ENCODE results near the gene FGFR4.
"Not testable (repeated sequence)": the region's sequence is repeated elsewhere in the genome, so short reads cannot be mapped to it uniquely, and the experiment has no call there.

Gene FGFR4

DNA sequence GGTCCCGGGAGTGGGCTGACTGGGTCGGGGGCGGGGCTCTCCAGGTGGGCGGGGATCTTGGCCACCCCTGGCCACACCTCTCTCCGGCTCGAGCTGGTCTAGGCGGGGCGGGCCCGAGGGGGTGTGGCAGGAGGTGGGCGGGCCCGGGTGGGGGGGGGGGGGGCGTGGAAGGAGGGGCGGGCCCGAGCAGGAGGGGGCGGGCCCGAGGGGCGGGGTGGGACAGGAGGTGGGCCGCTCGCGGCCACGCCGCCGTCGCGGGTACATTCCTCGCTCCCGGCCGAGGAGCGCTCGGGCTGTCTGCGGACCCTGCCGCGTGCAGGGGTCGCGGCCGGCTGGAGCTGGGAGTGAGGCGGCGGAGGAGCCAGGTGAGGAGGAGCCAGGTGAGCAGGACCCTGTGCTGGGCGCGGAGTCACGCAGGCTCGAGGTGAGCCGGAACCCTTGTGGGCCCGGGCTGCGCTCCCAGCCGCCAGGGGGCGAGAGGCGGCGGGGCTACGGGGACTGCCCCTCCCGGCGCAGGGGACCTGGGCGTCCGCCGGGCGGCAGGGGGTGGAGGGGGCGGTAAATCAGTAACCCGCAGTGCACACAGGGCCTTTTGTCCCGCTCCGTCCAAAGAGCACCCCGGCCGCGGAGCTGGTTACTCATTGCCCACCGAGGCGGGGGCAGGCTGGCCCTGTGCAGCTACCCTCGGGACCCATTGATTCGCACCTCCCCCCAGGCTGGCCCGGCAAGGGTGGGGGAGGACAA, at the start of gene FGFR4:
TSS of gene FGFR4 (plus strand) at position 262 of the 744 bp plus-strand sequence. CDS start 2,688 bp downstream, outside the sequence.
- no peak for DNase-seq

DNA sequence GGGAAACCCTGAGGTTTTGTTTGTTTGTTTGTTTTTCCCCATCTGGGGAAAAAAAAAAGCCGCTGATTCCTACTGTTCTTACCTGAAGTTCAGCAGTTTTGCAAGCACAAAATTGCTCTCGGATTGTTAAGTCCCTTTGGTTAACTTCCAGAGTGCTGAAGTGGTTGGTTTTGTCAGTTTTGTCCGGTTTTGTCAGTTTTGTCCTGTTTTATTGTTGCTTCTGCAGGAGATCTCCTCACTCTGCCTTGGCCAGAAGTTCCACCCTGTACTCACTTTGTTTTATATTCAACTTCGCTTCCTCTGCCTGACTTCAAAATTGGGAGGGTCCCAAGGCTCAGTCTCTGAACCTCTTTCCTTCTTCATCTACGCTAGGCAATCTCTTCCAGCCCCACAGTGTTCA, 49.8 kb upstream of the FGFR4 start:
- DNase-seq: no peak

DNA sequence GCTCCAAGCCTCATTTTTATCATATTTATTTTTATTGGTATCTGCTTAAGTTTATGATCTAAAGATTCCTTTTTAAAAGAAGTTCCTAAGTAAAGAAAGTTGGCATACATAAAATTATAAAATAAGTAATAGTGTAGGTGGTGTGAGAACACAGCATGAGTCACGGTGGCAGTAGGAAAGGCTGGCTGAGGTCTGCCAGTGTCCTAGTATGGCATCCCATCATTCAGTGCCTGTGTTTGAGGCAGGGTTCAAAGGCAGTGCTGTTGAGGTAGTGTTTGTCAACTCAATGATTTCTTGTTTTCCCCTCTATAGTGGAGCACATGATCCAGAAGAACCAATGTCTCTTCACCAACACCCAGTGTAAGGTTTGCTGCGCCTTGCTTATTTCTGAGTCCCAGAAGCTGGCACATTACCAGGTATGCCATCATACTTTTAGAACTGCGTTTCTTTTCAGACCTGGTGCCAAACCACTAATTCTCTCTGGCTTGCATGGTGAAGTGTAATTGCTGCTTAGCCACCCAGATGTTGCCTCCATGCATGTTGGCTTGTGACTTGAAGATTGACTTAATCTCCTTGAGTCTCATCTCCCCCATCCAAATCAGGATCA, 45.8 kb upstream of the FGFR4 start:
- DNase-seq: no peak

DNA sequence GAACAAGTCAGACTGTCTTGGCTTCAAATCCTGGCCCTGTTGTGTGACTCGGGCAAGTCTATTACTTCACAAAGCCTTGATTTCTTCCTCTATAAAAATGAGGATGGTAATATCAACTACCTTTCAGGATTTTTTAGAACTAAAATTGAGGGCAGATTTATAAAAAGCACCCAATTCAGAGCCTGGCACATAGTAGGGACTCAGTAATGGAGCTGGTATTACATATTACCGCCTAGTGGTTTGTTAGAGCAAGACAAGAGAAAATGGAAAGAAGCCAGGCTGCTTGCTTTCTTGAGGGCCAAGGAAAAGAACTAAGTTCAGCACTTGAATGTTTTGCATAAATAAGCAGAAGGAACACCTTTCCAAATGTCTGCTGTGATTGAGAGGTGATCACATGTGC, 44.8 kb upstream of the FGFR4 start:
- no peak for DNase-seq

DNA sequence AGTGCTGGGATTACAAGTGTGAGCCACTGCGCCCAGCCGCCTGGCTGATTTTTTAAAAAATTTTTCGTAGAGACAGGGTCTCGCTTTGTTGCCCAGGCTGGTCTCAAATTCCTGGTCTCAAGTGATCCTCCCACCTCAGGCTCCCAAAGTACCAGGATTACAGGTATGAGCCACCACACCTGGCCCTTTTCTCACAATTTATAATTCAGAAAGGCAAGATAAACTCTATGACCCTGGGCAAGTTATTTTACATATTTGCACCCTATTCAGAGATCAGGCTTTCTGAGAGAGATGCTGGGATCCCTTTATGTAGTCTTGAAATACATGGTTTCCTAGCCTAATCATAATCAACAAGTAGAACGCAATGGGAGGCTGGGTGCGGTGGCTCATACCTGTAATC, 43.6 kb upstream of the FGFR4 start:
- DNase-seq: no peak

DNA sequence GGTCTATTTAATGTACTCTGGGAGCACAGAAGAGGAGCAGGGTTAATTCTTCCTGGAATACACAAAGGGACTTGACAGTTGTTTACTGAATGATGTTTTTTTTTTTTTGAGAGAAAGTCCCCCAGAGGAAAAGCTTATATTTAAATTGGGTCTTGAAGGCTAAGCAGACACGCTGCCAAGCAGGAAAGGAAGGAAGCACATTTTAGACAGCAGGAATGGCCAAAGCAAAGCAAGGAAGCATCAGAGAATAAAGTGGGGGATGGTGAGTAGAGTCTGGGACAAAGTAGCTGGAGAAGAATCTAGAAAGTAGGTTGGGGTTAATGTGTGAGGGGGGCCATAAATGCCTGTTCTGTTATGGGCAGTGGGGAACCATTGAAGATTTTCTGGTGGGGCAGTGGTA, 42.8 kb upstream of the FGFR4 start:
- DNase-seq: no peak

DNA sequence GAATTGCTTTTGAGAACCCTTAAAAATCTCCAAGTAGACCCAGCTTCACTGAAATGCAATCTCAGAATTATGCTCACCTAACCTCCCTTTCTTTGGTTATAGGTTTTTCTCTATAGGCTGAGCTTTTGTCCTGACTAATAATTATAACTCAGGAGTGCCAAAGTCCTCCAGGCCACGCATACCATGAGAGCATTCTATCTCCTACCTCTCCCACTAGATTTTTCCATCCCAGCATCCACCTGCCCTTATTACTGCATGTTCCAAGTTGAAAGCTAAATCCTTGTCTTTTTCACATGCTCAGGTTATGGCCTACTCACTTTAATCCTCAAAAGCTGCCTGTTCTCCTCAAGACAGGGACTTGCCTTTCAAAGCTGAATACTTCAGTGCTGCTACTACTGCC, 42.1 kb upstream of the FGFR4 start:
- DNase-seq: no peak

DNA sequence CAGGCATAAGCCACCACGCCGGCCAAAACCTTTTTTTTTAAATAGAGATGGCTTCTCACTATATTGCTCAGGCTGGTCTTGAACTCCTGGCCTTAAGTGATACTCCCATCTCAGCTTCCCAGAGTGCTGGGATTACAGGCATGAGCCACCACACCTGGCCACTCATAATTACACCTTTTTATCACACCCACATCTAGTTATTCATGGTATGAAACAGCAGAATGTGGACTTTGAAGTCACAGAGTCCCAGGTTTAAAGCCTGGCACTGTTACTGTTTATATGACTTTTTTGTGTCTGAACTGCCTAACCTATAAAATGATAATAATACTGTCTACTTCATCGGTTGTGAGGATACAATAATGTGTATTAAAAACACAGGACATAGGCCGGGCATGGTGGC, 41.1 kb upstream of the FGFR4 start:
- no peak for DNase-seq

DNA sequence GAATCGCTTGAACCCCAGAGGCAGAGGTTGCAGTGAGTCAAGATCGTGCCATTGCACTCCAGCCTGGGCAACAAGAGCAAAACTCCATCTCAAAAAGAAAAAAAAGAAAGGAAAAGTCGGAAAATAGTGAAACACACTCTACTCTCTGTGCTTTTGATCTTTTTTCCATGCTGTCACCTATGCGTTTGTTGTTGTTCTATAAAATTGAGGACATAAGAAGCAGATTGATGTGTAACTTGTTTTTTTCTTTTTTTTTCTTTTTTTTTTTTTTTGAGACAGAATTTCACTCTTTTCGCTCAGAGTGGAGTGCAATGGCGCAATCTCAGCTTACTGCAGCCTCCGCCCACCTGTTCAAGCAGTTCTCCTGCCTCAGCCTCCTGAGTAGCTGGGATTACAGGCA, 38.2 kb upstream of the FGFR4 start:
- DNase-seq: not testable (repeated sequence)

DNA sequence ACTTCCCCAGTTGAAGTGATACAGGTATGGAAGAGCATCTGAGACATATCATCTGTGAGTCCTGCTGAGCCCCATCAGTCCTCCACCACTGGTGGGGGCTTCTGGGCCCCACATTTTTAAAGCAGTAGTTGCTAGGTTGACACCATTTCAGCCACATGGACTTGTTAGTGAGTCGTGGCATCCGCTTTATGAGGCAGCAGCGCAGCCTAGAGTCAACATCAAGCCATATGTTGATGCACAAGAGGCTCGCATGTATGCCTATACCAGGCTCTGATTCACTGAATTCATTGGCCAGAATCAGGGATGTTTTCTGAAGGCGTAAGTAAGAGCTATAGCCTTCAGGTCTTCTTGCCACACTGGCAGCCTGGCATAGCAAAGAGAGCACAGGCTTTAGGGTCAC, 37.4 kb upstream of the FGFR4 start:
- DNase-seq: no peak

DNA sequence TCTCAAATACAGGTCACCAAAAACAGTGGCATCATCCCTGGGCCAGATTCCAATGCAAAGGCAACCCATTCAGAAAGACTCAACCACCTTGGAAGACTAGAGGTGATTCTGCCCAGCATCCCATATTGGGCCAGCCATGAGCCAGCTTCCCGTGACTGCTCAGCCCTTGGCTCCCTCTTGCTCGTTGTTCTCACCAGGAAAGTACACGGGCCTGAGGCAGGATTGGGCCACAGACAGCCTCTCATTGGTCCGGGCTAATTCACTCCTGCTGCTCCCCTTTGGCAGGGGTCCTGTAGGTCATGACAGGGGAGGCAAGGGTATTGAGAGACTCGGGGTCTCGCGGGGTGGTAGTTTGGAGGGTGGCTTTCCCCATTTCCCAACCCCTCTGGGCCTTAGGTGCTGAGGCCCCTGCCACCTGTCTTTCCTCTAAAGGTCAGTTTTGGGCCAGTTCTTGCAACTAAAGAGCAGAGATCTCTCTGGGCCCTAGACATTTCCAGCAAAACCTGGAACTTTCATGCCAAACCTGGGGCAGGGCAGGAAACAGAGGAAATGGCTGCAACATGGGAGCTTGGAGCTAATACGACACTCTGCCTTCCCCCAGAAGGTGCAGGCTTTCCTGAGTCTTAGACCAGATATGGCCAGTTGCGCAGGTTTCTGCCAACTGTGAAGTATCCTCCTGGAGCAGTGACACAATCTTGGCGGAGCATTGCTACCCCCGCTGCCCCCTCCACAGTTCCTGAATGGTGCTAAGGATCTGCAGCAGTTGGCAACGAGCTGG, 22.0 kb upstream of the FGFR4 start:
- no peak for DNase-seq

DNA sequence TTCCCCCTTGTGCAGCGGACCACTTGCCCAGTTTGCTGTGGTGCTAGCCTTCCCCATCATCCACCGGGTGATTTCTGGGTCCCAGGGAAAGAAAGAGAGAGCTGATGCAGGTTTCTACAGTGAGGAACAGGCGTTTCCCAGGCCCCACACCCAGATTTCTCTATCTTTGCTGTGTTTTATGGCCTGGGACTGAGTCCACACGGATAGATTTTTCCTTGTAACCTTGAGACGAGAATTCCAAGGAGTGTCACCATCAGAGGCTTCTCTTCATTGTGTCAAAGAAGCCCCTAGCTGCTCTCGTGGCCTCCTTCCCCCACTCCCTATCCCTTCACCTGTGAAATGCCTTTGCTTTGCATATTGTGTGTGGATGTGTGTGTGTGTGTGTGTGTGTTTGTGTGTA, 21.2 kb upstream of the FGFR4 start:
- DNase-seq: no peak

DNA sequence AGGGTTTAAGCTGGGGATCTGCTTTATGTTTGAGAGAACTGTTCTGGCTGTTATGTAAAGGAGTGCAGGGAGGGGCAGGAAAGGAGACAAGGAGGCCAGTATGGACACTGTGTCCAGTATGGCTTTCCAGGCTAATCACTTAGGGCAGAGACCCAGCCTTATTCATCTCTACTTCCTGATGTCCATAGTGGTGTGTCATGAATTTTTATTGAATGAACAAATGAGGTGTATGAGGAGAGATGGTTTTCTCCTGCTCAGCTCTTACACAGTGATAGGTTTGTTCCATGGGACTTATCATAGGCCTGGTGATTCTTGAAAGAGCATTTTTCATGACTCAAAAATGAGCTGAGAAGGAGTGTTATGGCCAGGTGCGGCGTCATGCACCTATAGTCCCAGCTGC, 20.5 kb upstream of the FGFR4 start:
- DNase-seq: no peak

DNA sequence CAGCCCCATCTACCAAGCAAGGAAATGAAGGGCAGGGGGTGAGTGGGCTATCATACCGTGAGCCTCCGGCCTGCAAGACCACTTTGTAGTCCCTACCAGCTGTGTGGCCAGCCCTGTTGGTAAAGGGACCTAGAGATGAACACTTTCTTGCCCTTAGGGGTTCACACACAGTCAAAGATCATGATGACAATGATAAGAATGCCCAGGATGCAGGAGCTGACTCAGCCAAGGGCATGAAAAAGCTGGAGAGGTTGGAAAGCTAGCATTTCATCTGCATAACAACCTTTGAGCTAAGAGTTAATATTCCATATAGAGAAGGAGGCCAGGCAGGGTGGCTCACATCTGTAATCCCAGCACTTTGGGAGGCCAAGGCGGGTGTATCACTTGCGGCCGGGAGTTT, 19.2 kb upstream of the FGFR4 start:
- no peak for DNase-seq

DNA sequence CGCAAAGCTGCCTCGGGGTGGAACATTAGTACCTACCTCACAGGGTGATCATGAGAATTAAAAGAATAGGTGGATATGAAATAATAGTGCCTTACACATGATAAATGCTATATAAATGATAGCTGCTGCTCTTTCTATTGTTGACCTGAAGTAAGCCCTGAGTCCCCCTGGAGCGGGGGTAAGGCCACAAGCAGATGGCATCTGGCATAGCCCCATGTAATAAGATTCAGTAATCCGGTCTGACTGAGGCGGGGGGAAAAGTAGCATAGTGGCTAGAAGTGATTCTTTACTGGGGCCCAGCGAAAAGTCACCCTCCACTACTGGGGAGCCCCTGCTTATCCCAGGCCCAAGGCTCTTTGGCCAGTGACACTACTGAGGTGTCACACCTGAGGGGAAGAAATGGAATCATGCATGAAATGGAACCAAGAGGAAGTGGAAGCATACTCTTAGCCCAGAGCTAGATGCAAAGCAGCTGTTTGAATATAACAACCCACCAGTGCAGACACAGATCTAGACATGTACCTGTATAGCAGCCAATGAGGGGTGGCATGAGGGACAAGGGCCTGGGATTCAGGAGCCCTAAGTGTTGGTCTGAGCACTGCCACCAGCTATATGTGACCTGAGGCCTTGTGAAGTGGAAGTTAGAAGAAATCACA, 16.1 kb upstream of the FGFR4 start:
- no peak for DNase-seq

DNA sequence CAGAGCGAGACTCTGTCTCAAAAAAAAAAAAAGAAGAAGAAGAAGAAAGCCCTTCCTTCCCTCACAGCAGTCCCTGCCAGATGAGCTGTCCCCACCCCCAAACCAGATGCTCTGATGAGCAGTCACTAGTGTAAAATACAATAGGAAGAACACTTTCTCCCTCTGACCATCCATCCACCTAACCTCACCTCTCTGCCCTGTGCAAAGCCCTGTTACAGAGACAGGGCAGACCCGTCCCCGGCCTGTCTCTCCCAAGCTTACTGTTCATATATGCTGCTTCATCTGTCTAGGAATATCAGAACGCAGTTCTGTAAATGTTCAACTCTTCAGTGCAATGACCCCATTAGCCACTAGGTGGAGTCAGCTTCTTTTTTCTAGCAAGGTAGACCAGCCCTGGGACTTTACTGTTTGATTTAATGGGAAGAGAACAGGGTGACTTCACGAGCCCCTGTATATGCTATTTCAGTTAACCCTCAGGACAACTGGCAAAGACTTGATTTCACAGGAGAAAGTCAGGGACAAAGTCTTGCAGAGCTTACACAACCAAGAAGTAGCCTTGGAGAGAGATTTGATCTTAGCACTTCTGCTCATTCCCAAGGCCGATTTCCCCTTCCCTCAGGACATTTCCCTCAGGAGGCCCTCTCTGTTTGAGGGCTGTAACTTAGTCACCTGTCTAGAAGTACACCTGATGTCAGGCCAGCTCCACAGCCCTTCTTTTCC, 14.9 kb upstream of the FGFR4 start:
- peak; percentile 36 for DNase-seq

DNA sequence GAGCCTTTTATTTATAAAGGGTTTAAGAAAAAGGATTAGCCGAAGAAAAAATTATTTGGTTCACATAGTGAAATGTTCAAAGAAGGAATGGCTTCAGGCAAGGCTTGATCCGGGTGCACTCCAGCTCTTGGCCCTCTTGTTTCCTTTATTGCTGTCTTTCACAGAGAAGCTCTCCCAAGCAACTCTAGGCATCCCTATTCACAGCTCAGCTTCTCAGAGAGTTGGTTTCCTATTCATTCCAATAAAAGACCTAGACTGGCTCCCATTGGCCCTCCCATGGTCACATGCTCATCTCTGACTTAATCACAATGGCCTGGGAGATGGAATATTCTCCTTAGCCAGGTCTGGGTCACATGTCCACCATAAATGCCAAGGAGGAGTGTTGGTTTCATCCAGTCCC, 9.4 kb upstream of the FGFR4 start:
- no peak for DNase-seq

DNA sequence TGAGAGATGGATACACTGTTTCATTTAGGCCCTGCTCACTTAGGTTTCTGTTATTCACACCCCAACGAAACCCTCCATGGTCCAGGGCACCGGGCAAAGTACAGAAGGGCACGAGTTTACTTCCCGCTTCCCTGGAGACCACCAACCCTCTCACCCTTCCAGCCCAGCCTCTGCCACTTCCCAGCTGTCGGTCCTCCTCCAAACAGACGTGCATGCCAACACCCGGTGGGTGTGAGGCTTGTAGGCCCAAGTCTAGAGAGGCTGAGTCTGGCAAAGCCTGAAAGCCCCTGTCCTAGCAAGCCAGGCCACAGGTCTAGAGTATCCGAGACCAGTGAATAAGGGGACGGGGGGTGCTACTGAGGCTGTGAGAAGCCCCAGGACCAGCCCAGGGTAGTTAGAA, 7.1 kb upstream of the FGFR4 start:
- no peak for DNase-seq

DNA sequence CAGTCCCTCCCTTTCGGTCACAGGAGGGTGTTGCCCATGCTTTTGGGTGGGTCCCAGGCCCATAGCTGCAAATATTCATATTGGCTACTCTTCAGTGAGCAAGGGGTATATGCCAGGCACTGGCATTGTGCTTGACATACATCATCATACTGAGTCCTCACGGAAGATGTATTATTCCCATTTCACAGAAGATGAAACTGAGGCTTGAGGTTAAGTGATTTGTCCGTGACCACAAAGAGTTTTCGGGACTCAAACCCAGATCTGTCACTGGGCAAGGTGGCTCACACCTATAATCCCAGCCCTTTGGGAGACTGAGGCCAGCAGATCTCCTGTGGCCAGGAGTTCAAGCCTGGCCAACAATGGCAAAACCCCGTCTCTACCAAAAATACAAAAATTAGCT, 6.5 kb upstream of the FGFR4 start:
- DNase-seq: no peak

DNA sequence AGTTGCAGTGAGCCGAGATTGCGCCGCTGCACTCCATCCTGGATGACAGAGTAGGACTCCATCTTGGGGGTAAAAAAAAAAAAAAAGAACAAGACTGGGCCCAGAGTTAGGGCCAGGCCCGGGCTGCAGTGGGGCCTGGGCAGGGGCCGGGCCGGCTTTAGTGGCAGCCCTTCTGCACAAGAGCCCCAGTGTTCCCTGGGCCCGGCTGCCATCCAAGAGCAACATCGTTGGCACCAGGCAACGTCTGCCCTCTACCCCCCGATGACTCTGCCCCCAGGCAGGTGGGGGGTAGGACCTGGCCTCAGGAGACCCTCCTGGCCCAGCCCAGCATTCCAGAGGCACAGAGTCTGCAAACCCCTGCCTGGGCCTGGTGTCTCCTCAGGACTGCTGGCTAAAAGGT, 4.9 kb upstream of the FGFR4 start:
- no peak for DNase-seq

DNA sequence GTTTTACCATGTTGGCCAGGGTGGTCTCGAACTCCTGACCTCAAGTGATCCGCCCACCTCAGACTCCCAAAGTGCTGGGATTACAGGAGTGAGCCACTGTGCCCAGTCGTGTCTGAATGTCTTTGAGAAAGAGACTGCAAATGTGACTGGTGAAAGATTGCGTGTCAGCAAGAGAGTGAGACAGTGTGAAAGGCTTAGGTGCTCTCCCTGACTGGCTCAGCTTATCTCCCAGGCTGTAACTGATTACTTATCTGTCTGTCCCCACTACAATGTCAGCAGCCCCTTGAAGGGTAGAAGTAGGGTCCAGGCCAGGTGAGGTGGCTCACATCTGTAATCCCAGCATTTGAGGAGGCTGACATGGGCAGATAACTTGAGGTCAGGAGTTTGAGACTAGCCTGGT, 3.4 kb upstream of the FGFR4 start:
- DNase-seq: no peak

DNA sequence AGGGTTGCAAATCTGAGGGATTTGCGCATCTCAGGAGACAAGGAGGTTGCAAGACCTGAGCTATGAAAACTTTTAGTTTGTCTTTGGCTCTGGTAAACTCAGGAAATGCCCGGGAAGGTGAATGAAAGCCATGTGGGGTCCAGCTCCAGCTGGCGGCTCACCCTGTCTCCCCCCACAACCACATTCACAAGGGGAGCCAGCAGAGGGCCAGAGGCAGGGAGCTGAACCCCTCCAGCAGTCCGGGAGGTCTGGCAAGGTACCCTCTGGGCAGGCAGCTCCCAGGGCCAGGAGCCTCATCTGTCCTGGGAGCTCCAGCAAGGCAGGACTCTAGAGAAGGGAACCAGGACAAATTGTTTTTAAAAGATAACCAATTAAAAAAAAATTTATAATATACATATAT, 2.5 kb upstream of the FGFR4 start:
- no peak for DNase-seq

Measured in NCI-H187 treated with DMSO at 0.1 percent for 48 hours (cell line).